Cardiac muscle cell (in vitro differentiated cells and primary cell): ENCODE data around the gene TTK. TPM values are rescaled to one million over a fixed set of nuclear protein-coding genes. Genes with fewer than 3 reads are reported as not detected.
A peak's percentile ranks its signal among the peaks of the same experiment; 100 is the strongest.

Experiments used
- DNase-seq, 2 donors: peaks; one replicate each; pipeline versions ENCODE4 v3.0.0 to v3.0.0-alpha.2; 2010 to 2017; ENCODE audit warnings: low read depth in 1 of 2, low spot score in 1 of 2
- H3K27ac ChIP-seq: fragments of 200-600 bp; sonication (generic); 2 replicates; pipeline ENCODE4 v1.5.1; 2016
- H3K27me3 ChIP-seq: fragments of 200-600 bp; sonication (generic); 2 replicates; pipeline ENCODE4 v1.6.0; 2016; ENCODE audit warnings: control low read depth
- H3K36me3 ChIP-seq: fragments of 200-600 bp; sonication (generic); 2 replicates; pipeline ENCODE4 v1.5.1; 2016; ENCODE audit warnings: control low read depth
- H3K4me1 ChIP-seq: fragments of 200-600 bp; sonication (generic); 2 replicates; pipeline ENCODE4 v1.8.1; 2017; ENCODE audit warnings: low read depth, mild to moderate bottlenecking, mixed run types
- H3K4me3 ChIP-seq: fragments of 200-600 bp; sonication (generic); 2 replicates; pipeline ENCODE4 v1.5.1; 2016; ENCODE audit warnings: mild to moderate bottlenecking
- H3K9me3 ChIP-seq: fragments of 200-600 bp; sonication (generic); 2 replicates; pipeline ENCODE4 v1.5.1; 2017; ENCODE audit warnings: low read depth, mild to moderate bottlenecking, control low read depth
- polyA plus RNA-seq: library from polyadenylated mRNA; unstranded; fragments of >200 nt; fragmentation: Nextera tagmentation; extraction: Ambion mirVana; gene quantifications from 2 replicates; pipeline ENCODE4 v1.2.1, GENCODE V29; 2016
- total RNA-seq: library from RNA; depleted of rRNA; stranded (reverse); fragments of >200 nt; gene quantifications from 2 replicates; pipeline ENCODE4 v1.2.3, GENCODE V29; 2016
- TF ChIP-seq, protein P1 (sequence below): IDR thresholded peaks from 2 replicates; pipeline ENCODE4 v1.5.1; 2012; ENCODE audit warnings: low read depth, mild to moderate bottlenecking, low read length

TTK gene
- total and polyA plus RNA-seq, 2 experiments from 2014 or later: 3.7 to 45.2 TPM

DNA sequence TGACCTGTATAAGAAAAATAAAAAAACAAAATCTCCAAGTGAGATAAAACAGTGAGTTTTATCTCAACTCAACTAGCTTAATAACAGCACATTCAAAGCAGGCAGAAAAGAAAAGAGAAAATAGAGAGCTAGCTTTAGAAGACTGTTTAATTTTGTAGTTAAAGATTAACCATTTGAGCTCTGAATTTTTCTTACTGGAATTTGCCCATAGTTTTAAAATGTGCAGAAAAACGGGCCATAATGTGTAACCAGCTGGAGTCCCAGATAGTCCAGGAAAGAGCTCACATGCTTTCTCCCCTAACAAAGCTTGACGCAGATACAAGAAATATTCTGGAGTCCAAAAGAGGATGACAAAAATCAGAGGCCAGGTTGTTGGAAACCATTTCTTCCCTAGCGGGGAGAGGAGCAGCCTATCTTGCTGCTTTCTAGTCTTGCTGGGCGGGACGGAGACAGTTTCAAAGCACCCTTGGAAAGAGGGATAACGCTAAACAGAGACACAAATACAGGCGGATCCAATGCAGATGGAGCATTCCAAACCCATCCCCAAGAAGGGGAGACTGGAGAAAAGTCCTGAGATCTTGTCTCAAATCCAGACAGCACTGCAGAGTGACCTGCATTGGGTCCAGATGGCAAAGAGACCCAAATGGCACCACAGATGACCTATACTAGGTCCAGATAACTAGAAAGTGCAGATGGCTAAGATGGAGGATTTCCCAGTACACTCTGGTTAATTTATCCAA lies 16.1 kb downstream of the TTK start:
- Histone ChIP-seq H3K27me3 (no peaks in the 10 kb centered on the region), H3K9me3 (no peaks in the 10 kb centered on the region), H3K27ac (no peak overlapping the region), H3K4me3 (no peak overlapping the region), H3K4me1 (no peaks in the 10 kb centered on the region), H3K36me3 (no peaks in the 10 kb centered on the region)
- no peak for DNase-seq
- TF ChIP-seq, protein P1, sequence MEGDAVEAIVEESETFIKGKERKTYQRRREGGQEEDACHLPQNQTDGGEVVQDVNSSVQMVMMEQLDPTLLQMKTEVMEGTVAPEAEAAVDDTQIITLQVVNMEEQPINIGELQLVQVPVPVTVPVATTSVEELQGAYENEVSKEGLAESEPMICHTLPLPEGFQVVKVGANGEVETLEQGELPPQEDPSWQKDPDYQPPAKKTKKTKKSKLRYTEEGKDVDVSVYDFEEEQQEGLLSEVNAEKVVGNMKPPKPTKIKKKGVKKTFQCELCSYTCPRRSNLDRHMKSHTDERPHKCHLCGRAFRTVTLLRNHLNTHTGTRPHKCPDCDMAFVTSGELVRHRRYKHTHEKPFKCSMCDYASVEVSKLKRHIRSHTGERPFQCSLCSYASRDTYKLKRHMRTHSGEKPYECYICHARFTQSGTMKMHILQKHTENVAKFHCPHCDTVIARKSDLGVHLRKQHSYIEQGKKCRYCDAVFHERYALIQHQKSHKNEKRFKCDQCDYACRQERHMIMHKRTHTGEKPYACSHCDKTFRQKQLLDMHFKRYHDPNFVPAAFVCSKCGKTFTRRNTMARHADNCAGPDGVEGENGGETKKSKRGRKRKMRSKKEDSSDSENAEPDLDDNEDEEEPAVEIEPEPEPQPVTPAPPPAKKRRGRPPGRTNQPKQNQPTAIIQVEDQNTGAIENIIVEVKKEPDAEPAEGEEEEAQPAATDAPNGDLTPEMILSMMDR: no peak

DNA sequence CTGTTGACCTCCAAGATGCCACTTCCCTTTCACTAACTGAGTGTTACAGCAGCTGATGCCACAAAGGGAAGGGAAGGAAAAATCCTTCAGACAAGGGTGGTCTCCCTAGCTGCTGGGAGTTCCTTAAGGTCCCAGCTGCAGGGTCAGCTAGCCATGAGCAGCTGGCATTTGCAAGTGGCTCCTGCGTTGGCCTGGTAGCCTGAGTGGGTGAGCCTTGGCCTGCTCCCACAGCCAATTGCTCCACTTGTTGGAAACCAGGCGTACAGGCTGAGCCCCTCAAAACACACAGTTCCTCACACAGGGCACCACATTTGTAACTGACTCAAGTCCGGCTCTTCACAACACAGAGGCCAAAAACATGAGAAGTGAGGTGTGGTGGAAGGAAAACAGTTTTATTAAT lies 16.7 kb downstream of the TTK start:
- TF ChIP-seq, protein P1: no peak
- no peaks in the 10 kb centered on the region for H3K4me1 ChIP-seq
- no peak overlapping the region for H3K4me3 ChIP-seq
- no peak overlapping the region for H3K27ac ChIP-seq
- H3K9me3 ChIP-seq: no peaks in the 10 kb centered on the region
- no peaks in the 10 kb centered on the region for H3K27me3 ChIP-seq
- H3K36me3 ChIP-seq: no peaks in the 10 kb centered on the region
- DNase-seq: no peak

DNA sequence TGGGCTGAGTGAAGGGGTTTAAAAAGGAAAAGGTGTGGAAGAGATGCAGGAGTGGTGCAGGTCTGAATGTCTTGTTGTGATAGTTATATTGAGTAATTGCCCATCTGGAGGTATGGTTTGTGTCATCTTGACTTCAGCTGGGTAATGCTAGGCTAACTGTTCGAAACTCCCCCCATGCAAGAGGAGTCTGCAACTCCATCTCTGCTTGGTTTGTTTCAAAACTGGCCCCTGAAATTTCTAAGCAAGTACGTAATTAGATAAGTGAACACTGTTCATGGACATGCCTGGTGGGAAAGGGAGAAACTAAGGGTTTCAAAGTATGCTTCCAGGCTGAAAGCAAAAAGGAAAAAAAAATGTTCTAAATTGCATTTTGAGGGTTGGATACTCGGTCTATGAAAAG lies 17.1 kb downstream of the TTK start:
- Histone ChIP-seq H3K27ac (no peak overlapping the region), H3K27me3 (no peaks in the 10 kb centered on the region), H3K4me1 (no peaks in the 10 kb centered on the region), H3K9me3 (no peaks in the 10 kb centered on the region), H3K4me3 (no peak overlapping the region), H3K36me3 (no peaks in the 10 kb centered on the region)
- no peak for DNase-seq
- TF ChIP-seq, protein P1: no peak

DNA sequence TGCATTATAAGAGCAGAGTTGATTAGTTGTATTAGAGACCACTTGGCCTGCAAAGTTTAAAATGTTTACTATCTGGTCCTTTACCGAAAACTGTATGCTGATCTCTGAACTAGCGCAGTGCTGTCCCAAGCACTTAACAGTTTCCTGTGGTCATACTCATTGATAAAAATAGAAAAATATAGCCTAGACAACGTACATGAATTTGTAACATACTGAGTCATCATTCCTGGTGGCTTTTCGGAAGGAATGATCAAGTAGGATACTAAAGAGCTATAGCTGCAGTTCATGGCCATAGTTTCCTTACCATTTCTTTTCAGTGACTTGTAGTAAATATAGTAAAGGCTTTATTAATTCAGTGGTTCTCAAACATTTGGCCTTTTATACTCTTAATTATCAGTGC lies 18.4 kb downstream of the TTK start:
- Histone ChIP-seq H3K4me3 (no peak overlapping the region), H3K27me3 (no peaks in the 10 kb centered on the region), H3K27ac (no peak overlapping the region), H3K9me3 (no peaks in the 10 kb centered on the region), H3K4me1 (no peaks in the 10 kb centered on the region), H3K36me3 (no peaks in the 10 kb centered on the region)
- peak in 1 of 2 donors; percentile 73 for DNase-seq
- TF ChIP-seq, protein P1: no peak

DNA sequence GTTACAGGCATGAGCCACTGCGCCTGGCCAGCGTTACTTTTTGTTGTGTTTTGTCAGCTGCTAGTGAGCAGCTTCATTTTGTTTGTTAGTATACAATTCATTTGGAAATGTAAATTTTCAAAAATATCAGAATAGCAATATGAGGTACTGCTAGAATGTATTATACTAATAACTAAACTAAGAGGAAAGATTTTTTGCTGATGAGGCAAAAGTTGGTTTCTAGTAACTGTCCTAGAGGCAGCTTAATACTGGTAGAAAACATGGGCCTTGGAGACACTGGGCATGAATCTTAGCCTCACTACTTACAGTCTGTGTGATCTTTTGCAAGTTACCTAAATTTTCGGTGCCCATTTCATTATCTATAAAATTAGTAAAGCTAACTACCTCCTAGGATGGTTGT lies 24.1 kb downstream of the TTK start:
- H3K27ac ChIP-seq: no peak overlapping the region
- no peak overlapping the region for H3K4me3 ChIP-seq
- no peaks in the 10 kb centered on the region for H3K36me3 ChIP-seq
- no peaks in the 10 kb centered on the region for H3K27me3 ChIP-seq
- no peaks in the 10 kb centered on the region for H3K4me1 ChIP-seq
- TF ChIP-seq, protein P1: no peak
- no peaks in the 10 kb centered on the region for H3K9me3 ChIP-seq
- DNase-seq: no peak
